Measurements from ENCODE around the gene IL5.
"Not testable (repeated sequence)": the region's sequence is repeated elsewhere in the genome, so short reads cannot be mapped to it uniquely, and the experiment has no call there.

IL5 gene

GRCh38 chr5:132528021-132528420, 15.3 kb downstream of the IL5 start:
- no peak overlapping the region for H3K4me3 ChIP-seq (ENCODE audit: low read depth, low read length)
- TF ChIP-seq CTCF (IDR thresholded peaks at IDR 0.05; ENCODE audit: low read depth, low read length): no peak

DNA sequence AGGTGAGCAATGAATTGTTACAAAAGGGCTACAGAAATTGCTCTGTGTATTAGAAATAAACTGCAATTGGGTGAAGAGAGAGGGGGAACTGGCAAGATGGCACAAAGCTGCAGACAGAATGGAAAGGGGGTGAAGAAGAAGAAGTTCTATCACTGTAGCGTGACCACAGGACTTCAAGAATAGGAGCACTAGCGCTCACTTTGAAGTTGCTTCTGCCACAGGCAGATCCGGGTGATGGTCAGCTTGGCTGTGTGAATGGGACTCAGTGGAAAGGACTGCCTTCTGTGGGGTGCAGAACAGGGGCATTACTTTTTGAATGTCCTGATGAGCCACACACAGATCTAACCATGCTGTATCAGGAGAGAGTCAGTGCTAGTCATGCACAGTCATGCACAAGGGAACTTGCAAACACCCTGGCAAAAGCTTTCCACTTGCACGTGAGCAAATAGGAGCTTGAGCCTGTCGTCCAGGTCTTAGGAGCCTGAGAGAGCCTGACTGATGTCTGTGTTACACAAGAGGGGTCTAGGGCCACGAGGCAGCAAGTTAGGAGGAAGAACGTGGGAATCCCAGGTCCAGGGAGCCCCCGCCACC, 16.3 kb downstream of the IL5 start:
- no peak overlapping the region for H3K4me3 ChIP-seq (ENCODE audit: low read depth, low read length)

GRCh38 chr5:132526290-132526973, 16.9 kb downstream of the IL5 start:
- no peak overlapping the region for H3K4me3 ChIP-seq (ENCODE audit: low read depth, low read length)
- TF ChIP-seq CTCF (IDR thresholded peaks at IDR 0.05; ENCODE audit: low read depth, low read length): peak; percentile 85

More for the DNA sequence above, 16.3 kb downstream of the IL5 start:
- TF ChIP-seq CTCF (IDR thresholded peaks at IDR 0.05; ENCODE audit: low read depth, low read length): no peak

DNA sequence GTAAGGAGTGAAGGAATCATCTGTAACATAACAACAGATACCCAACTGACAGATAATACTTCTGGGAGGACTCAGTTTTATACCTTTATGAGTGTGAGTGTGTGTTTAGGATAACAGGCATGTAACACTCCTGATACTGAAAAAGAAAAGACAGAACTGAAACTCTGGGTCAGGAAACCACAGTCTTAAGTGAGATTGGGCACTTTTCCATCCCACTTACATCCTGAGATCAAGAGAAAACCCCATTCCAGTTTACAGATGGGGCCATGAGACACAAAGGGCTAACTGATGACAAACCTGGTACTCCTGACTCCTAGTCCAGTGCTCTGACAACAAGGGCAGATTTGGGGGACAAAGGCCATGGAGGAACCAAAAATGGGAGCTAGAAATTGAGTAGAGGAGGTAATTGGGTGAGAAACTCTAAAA, 18.0 kb downstream of the IL5 start:
- H3K4me3 ChIP-seq (ENCODE audit: low read depth, low read length): no peak overlapping the region
- no peak for TF ChIP-seq CTCF (IDR thresholded peaks at IDR 0.05; ENCODE audit: low read depth, low read length)

GRCh38 chr5:132524877-132525276, 18.4 kb downstream of the IL5 start:
- not testable (repeated sequence) for H3K4me3 ChIP-seq (ENCODE audit: low read depth, low read length)

- H3K4me3 ChIP-seq (ENCODE audit: low read depth, low read length): not testable (repeated sequence)
Measured at GRCh38 chr5:132522067-132522466, 21.3 kb downstream of the IL5 start.

- H3K4me3 ChIP-seq (ENCODE audit: low read depth, low read length): not testable (repeated sequence)
Measured at GRCh38 chr5:132513618-132514336, 29.5 kb downstream of the IL5 start.

GRCh38 chr5:132510076-132510475, 33.2 kb downstream of the IL5 start:
- no peak for TF ChIP-seq CTCF (IDR thresholded peaks at IDR 0.05; ENCODE audit: low read depth, low read length)

More at GRCh38 chr5:132510076-132510475, 33.2 kb downstream of the IL5 start:
- no peak overlapping the region for H3K4me3 ChIP-seq (ENCODE audit: low read depth, low read length)
